ENCODE results near the gene RCAN1.

Gene RCAN1

GRCh38 chr21:34621434-34622350, 6.8 kb upstream of the RCAN1 start:
- no peaks in the 10 kb centered on the region for H3K36me3 ChIP-seq (ENCODE audit: insufficient read depth, low read length)
- no peak overlapping the region for H2AFZ ChIP-seq (ENCODE audit: low read length, unreplicated experiment)
- H3K27me3 ChIP-seq (ENCODE audit: insufficient read depth, low read length): peaks cover 43% of the 10 kb centered on the region
- no peak overlapping the region for H3K27ac ChIP-seq (ENCODE audit: low read depth, low read length)
- H3K79me2 ChIP-seq (ENCODE audit: control insufficient read depth, insufficient read depth, low read length, unreplicated experiment): no peaks in the 10 kb centered on the region
- H3K4me3 ChIP-seq (ENCODE audit: low read depth, low read length): no peak overlapping the region
- H3K4me1 ChIP-seq (ENCODE audit: control insufficient read depth, insufficient read depth, low read length, unreplicated experiment): no peaks in the 10 kb centered on the region

GRCh38 chr21:34619841-34620665, 5.1 kb upstream of the RCAN1 start:
- no peak overlapping the region for H3K4me3 ChIP-seq (ENCODE audit: low read depth, low read length)
- no peaks in the 10 kb centered on the region for H3K79me2 ChIP-seq (ENCODE audit: control insufficient read depth, insufficient read depth, low read length, unreplicated experiment)
- H2AFZ ChIP-seq (ENCODE audit: low read length, unreplicated experiment): no peak overlapping the region
- peaks cover 29% of the 10 kb centered on the region for H3K27me3 ChIP-seq (ENCODE audit: insufficient read depth, low read length)
- H3K36me3 ChIP-seq (ENCODE audit: insufficient read depth, low read length): no peaks in the 10 kb centered on the region
- no peak overlapping the region for H3K27ac ChIP-seq (ENCODE audit: low read depth, low read length)
- H3K4me1 ChIP-seq (ENCODE audit: control insufficient read depth, insufficient read depth, low read length, unreplicated experiment): no peaks in the 10 kb centered on the region

GRCh38 chr21:34618941-34619340, 4.0 kb upstream of the RCAN1 start:
- peaks cover under 1% of the 10 kb centered on the region for H3K4me1 ChIP-seq (ENCODE audit: control insufficient read depth, insufficient read depth, low read length, unreplicated experiment)
- H3K36me3 ChIP-seq (ENCODE audit: insufficient read depth, low read length): no peaks in the 10 kb centered on the region
- no peak overlapping the region for H2AFZ ChIP-seq (ENCODE audit: low read length, unreplicated experiment)
- H3K27me3 ChIP-seq (ENCODE audit: insufficient read depth, low read length): peaks cover 25% of the 10 kb centered on the region
- H3K4me3 ChIP-seq (ENCODE audit: low read depth, low read length): no peak overlapping the region
- H3K27ac ChIP-seq (ENCODE audit: low read depth, low read length): no peak overlapping the region
- H3K79me2 ChIP-seq (ENCODE audit: control insufficient read depth, insufficient read depth, low read length, unreplicated experiment): no peaks in the 10 kb centered on the region

GRCh38 chr21:34617753-34618339, 2.9 kb upstream of the RCAN1 start:
- Histone ChIP-seq H3K4me1 (ENCODE audit: control insufficient read depth, insufficient read depth, low read length, unreplicated experiment) (peaks cover 4% of the 10 kb centered on the region), H3K79me2 (ENCODE audit: control insufficient read depth, insufficient read depth, low read length, unreplicated experiment) (no peaks in the 10 kb centered on the region), H3K27ac (ENCODE audit: low read depth, low read length) (no peak overlapping the region), H3K4me3 (ENCODE audit: low read depth, low read length) (no peak overlapping the region), H3K27me3 (ENCODE audit: insufficient read depth, low read length) (peaks cover 14% of the 10 kb centered on the region), H3K36me3 (ENCODE audit: insufficient read depth, low read length) (no peaks in the 10 kb centered on the region), H2AFZ (ENCODE audit: low read length, unreplicated experiment) (no peak overlapping the region)

- no peaks in the 10 kb centered on the region for H3K27me3 ChIP-seq (ENCODE audit: insufficient read depth, low read length)
- H3K27ac ChIP-seq (ENCODE audit: low read depth, low read length): no peak overlapping the region
- peak overlapping the region; percentile 87 for H3K4me3 ChIP-seq (ENCODE audit: low read depth, low read length)
- H2AFZ ChIP-seq (ENCODE audit: low read length, unreplicated experiment): peak overlapping the region; percentile 92
- peaks cover 4% of the 10 kb centered on the region for H3K4me1 ChIP-seq (ENCODE audit: control insufficient read depth, insufficient read depth, low read length, unreplicated experiment)
- no peaks in the 10 kb centered on the region for H3K79me2 ChIP-seq (ENCODE audit: control insufficient read depth, insufficient read depth, low read length, unreplicated experiment)
- H3K36me3 ChIP-seq (ENCODE audit: insufficient read depth, low read length): no peaks in the 10 kb centered on the region
Measured at GRCh38 chr21:34615487-34615814, 538 bp upstream of the RCAN1 start.

- Histone ChIP-seq H3K27ac (ENCODE audit: low read depth, low read length) (no peak overlapping the region), H2AFZ (ENCODE audit: low read length, unreplicated experiment) (peak overlapping the region; percentile 92), H3K36me3 (ENCODE audit: insufficient read depth, low read length) (no peaks in the 10 kb centered on the region), H3K79me2 (ENCODE audit: control insufficient read depth, insufficient read depth, low read length, unreplicated experiment) (no peaks in the 10 kb centered on the region), H3K4me3 (ENCODE audit: low read depth, low read length) (peak overlapping the region; percentile 87), H3K4me1 (ENCODE audit: control insufficient read depth, insufficient read depth, low read length, unreplicated experiment) (peaks cover 4% of the 10 kb centered on the region), H3K27me3 (ENCODE audit: insufficient read depth, low read length) (no peaks in the 10 kb centered on the region)
Measured at GRCh38 chr21:34613679-34614627, 960 bp downstream of the RCAN1 start.

- no peaks in the 10 kb centered on the region for H3K79me2 ChIP-seq (ENCODE audit: control insufficient read depth, insufficient read depth, low read length, unreplicated experiment)
- no peaks in the 10 kb centered on the region for H3K27me3 ChIP-seq (ENCODE audit: insufficient read depth, low read length)
- peaks cover 4% of the 10 kb centered on the region for H3K4me1 ChIP-seq (ENCODE audit: control insufficient read depth, insufficient read depth, low read length, unreplicated experiment)
Measured at GRCh38 chr21:34612557-34612956, 2.4 kb downstream of the RCAN1 start.

GRCh38 chr21:34612056-34612455, 2.9 kb downstream of the RCAN1 start:
- Histone ChIP-seq H3K27ac (ENCODE audit: low read depth, low read length) (no peak overlapping the region), H3K79me2 (ENCODE audit: control insufficient read depth, insufficient read depth, low read length, unreplicated experiment) (no peaks in the 10 kb centered on the region), H3K27me3 (ENCODE audit: insufficient read depth, low read length) (no peaks in the 10 kb centered on the region), H3K4me1 (ENCODE audit: control insufficient read depth, insufficient read depth, low read length, unreplicated experiment) (peaks cover 4% of the 10 kb centered on the region), H2AFZ (ENCODE audit: low read length, unreplicated experiment) (no peak overlapping the region), H3K36me3 (ENCODE audit: insufficient read depth, low read length) (no peaks in the 10 kb centered on the region), H3K4me3 (ENCODE audit: low read depth, low read length) (no peak overlapping the region)

More at GRCh38 chr21:34612557-34612956, 2.4 kb downstream of the RCAN1 start:
- H2AFZ ChIP-seq (ENCODE audit: low read length, unreplicated experiment): no peak overlapping the region
- no peak overlapping the region for H3K27ac ChIP-seq (ENCODE audit: low read depth, low read length)
- no peaks in the 10 kb centered on the region for H3K36me3 ChIP-seq (ENCODE audit: insufficient read depth, low read length)
- no peak overlapping the region for H3K4me3 ChIP-seq (ENCODE audit: low read depth, low read length)

GRCh38 chr21:34611528-34611927, 3.4 kb downstream of the RCAN1 start:
- no peaks in the 10 kb centered on the region for H3K27me3 ChIP-seq (ENCODE audit: insufficient read depth, low read length)
- H3K27ac ChIP-seq (ENCODE audit: low read depth, low read length): no peak overlapping the region
- H3K36me3 ChIP-seq (ENCODE audit: insufficient read depth, low read length): no peaks in the 10 kb centered on the region
- peaks cover 4% of the 10 kb centered on the region for H3K4me1 ChIP-seq (ENCODE audit: control insufficient read depth, insufficient read depth, low read length, unreplicated experiment)
- no peaks in the 10 kb centered on the region for H3K79me2 ChIP-seq (ENCODE audit: control insufficient read depth, insufficient read depth, low read length, unreplicated experiment)
- no peak overlapping the region for H2AFZ ChIP-seq (ENCODE audit: low read length, unreplicated experiment)
- no peak overlapping the region for H3K4me3 ChIP-seq (ENCODE audit: low read depth, low read length)

Measured in ACC112 (cell line).